ENCODE measurements around the gene PLCB4.

PLCB4 gene

GRCh38 chr20:9103955-9104354 is 35.1 kb downstream of the PLCB4 start:
- no peak for DNase-seq (ENCODE audit: low spot score)

GRCh38 chr20:9108260-9108659 is 39.4 kb downstream of the PLCB4 start:
- DNase-seq (ENCODE audit: low spot score) = no peak

- no peak for DNase-seq (ENCODE audit: low spot score)
Observed at GRCh38 chr20:9109566-9109965, 40.7 kb downstream of the PLCB4 start.

GRCh38 chr20:9110365-9110764 is 41.5 kb downstream of the PLCB4 start:
- DNase-seq (ENCODE audit: low spot score) = no peak

- DNase-seq (ENCODE audit: low spot score) = no peak
Observed at GRCh38 chr20:9110916-9111432, 42.1 kb downstream of the PLCB4 start.

GRCh38 chr20:9112541-9113515 is 43.9 kb downstream of the PLCB4 start:
- no peak for DNase-seq (ENCODE audit: low spot score)

- no peak for DNase-seq (ENCODE audit: low spot score)
Observed at GRCh38 chr20:9114709-9115108, 45.8 kb downstream of the PLCB4 start.

GRCh38 chr20:9117548-9117947 is 48.7 kb downstream of the PLCB4 start:
- no peak for DNase-seq (ENCODE audit: low spot score)

GRCh38 chr20:9119776-9120175 is 50.9 kb downstream of the PLCB4 start:
- no peak for DNase-seq (ENCODE audit: low spot score)

- no peak for DNase-seq (ENCODE audit: low spot score)
Observed at GRCh38 chr20:9121211-9121610, 52.3 kb downstream of the PLCB4 start.

GRCh38 chr20:9122571-9122970 is 53.7 kb downstream of the PLCB4 start:
- DNase-seq (ENCODE audit: low spot score) = no peak

- no peak for DNase-seq (ENCODE audit: low spot score)
Observed at GRCh38 chr20:9126527-9126926, 57.6 kb downstream of the PLCB4 start.

GRCh38 chr20:9128568-9128967 is 59.7 kb downstream of the PLCB4 start:
- no peak for DNase-seq (ENCODE audit: low spot score)

GRCh38 chr20:9129756-9130155 is 60.9 kb downstream of the PLCB4 start:
- DNase-seq (ENCODE audit: low spot score) = no peak

- DNase-seq (ENCODE audit: low spot score) = no peak
Observed at GRCh38 chr20:9130521-9130920, 61.6 kb downstream of the PLCB4 start.

- no peak for DNase-seq (ENCODE audit: low spot score)
Observed at GRCh38 chr20:9131841-9132240, 63.0 kb downstream of the PLCB4 start.

- DNase-seq (ENCODE audit: low spot score) = no peak
Observed at GRCh38 chr20:9134346-9134745, 65.5 kb downstream of the PLCB4 start.

GRCh38 chr20:9136114-9136513 is 67.2 kb downstream of the PLCB4 start:
- no peak for DNase-seq (ENCODE audit: low spot score)

- no peak for DNase-seq (ENCODE audit: low spot score)
Observed at GRCh38 chr20:9137001-9137400, 68.1 kb downstream of the PLCB4 start.

- no peak for DNase-seq (ENCODE audit: low spot score)
Observed at GRCh38 chr20:9139106-9139833, 70.4 kb downstream of the PLCB4 start.

- no peak for DNase-seq (ENCODE audit: low spot score)
Observed at GRCh38 chr20:9140162-9140760, 71.4 kb downstream of the PLCB4 start.

- DNase-seq (ENCODE audit: low spot score) = no peak
Observed at GRCh38 chr20:9141070-9141469, 72.2 kb downstream of the PLCB4 start.

- DNase-seq (ENCODE audit: low spot score) = no peak
Observed at GRCh38 chr20:9141921-9142320, 73.0 kb downstream of the PLCB4 start.

Measured in germinal center (tissue), 1 donor.